HCT116 (cell line): Measurements from ENCODE around the gene GORAB. TPM values are rescaled to one million over a fixed set of nuclear protein-coding genes. Genes with fewer than 3 reads are reported as not detected.

Experiments used
- ATAC-seq: fragments of 200-7000 bp; cut with Tn5 transposase; 2 replicates; pipeline ENCODE4 v1.9.1; 2020; ENCODE audit warnings: mild to moderate bottlenecking, moderate library complexity
- BruUV-seq: library from RNA; stranded (reverse); fragments of 400-500 nt; replicated peaks from 2 replicates; lab custom pipeline; 2021; lab: Mats Ljungman, UMichigan
- CTCF ChIA-PET: fragments of 300-600 bp; sonication (Branson Sonifier 250); formaldehyde crosslinking; loops from one replicate; lab custom pipeline; 2021; ENCODE audit warnings: antibody characterized with exemption; lab: Charles Lee
- POLR2A ChIA-PET: fragments of 300-600, 350-600 bp; sonication (Branson Sonifier 250); formaldehyde crosslinking; loops from one replicate; lab custom pipeline; 2021; ENCODE audit warnings: antibody characterized with exemption; lab: Charles Lee
- RAD21 ChIA-PET, 2 experiments: fragments of 300-600 bp; sonication (Branson Sonifier 250); formaldehyde crosslinking; loops; one replicate each; lab custom pipeline; 2023; ENCODE audit warnings: low total read pairs in 2 of 2; ENCODE audit not compliant: uncharacterized antibody in 2 of 2, unreplicated experiment in 2 of 2, low non-redundant PET in 1 of 2; lab: Charles Lee
- DNase-seq: peaks from one replicate; pipeline ENCODE4 v3.0.0-alpha.2; 2010; ENCODE audit warnings: low read depth, low spot score
- H2AFZ ChIP-seq: fragments of 200-600 bp; shearing (Covaris generic), sonication (generic); 2 replicates; pipeline ENCODE4 v1.6.1; 2017; ENCODE audit warnings: low read depth, mixed run types, mixed read lengths, antibody characterized with exemption, low read length; ENCODE audit not compliant: poor library complexity, severe bottlenecking
- H3K27ac ChIP-seq: 2 replicates; pipeline ENCODE4 v1.5.1; 2012; ENCODE audit warnings: low read depth, low read length
- H3K27me3 ChIP-seq: fragments of 200-600 bp; sonication (generic); 2 replicates; pipeline ENCODE4 v1.6.1; 2016; ENCODE audit warnings: mixed run types, low read length, mixed read lengths; ENCODE audit not compliant: insufficient read depth
- H3K36me3 ChIP-seq, 2 experiments: fragments of 200-500 bp in 1 of 2; fragments of 200-600 bp in 1 of 2; sonication (Bioruptor generic) in 1 of 2; sonication (generic) in 1 of 2; 2 replicates each; pipeline versions ENCODE4 v1.5.1 to v1.6.1; 2014 to 2016; ENCODE audit warnings: low read length in 2 of 2, inconsistent platforms in 1 of 2, mixed read lengths in 1 of 2, mixed run types in 1 of 2; ENCODE audit not compliant: insufficient read depth in 2 of 2, control insufficient read depth in 1 of 2
- H3K4me1 ChIP-seq, 2 experiments: fragments of 200-600 bp in 1 of 2; sonication (generic) in 1 of 2; 2 replicates each; pipeline versions ENCODE4 v1.5.1 to v1.6.1; 2012 to 2017; ENCODE audit warnings: low read length in 2 of 2, inconsistent platforms in 1 of 2, mild to moderate bottlenecking in 1 of 2, mixed read lengths in 1 of 2, mixed run types in 1 of 2, moderate library complexity in 1 of 2; ENCODE audit not compliant: insufficient read depth in 2 of 2, control insufficient read depth in 1 of 2
- H3K4me2 ChIP-seq: fragments of 200-600 bp; sonication (generic); 2 replicates; pipeline ENCODE4 v1.6.1; 2017; ENCODE audit warnings: mixed run types, low read length, mixed read lengths
- H3K4me3 ChIP-seq, 2 experiments: fragments of 200-600 bp in 1 of 2; sonication (generic) in 1 of 2; replicated peaks in 1 of 2; 2 replicates each; pipeline ENCODE4 v1.5.1; 2011 to 2016; ENCODE audit warnings: low read length in 2 of 2, control low read depth in 1 of 2, low read depth in 1 of 2, mild to moderate bottlenecking in 1 of 2, mixed read lengths in 1 of 2, mixed run types in 1 of 2
- H3K79me2 ChIP-seq: fragments of 200-600 bp; sonication (generic); 2 replicates; pipeline ENCODE4 v1.6.1; 2017; ENCODE audit warnings: mild to moderate bottlenecking, mixed run types, low read length, moderate library complexity, mixed read lengths; ENCODE audit not compliant: insufficient read depth
- H3K9ac ChIP-seq: fragments of 200-600 bp; sonication (generic); 2 replicates; pipeline ENCODE4 v1.6.1; 2016; ENCODE audit warnings: low read length, mixed read lengths
- H3K9me2 ChIP-seq: fragments of 200-600 bp; sonication (generic), shearing (Covaris generic); 2 replicates; pipeline ENCODE4 v1.6.1; 2017; ENCODE audit warnings: mixed run types, mild to moderate bottlenecking, moderate library complexity; ENCODE audit not compliant: insufficient read depth
- H3K9me3 ChIP-seq, 2 experiments: fragments of 200-500 bp in 1 of 2; fragments of 200-600 bp in 1 of 2; sonication (Bioruptor generic) in 1 of 2; sonication (generic) in 1 of 2; 2 replicates each; pipeline ENCODE4 v1.6.1; 2014 to 2017; ENCODE audit warnings: low read length in 2 of 2, mixed read lengths in 2 of 2, inconsistent platforms in 1 of 2, low read depth in 1 of 2, mild to moderate bottlenecking in 1 of 2, mixed run types in 1 of 2, moderate library complexity in 1 of 2; ENCODE audit not compliant: control insufficient read depth in 1 of 2, insufficient read depth in 1 of 2
- H4K20me1 ChIP-seq: fragments of 200-600 bp; sonication (generic), shearing (Covaris generic); 2 replicates; pipeline ENCODE4 v1.6.1; 2017; ENCODE audit warnings: mixed run types, mild to moderate bottlenecking, moderate library complexity; ENCODE audit not compliant: insufficient read depth
- CBX3 ChIP-seq: IDR thresholded peaks from 2 replicates; pipeline ENCODE4 v1.6.1; 2012; ENCODE audit warnings: low read depth
- ELF1 ChIP-seq: IDR thresholded peaks from 2 replicates; pipeline ENCODE4 v1.6.1; 2012; ENCODE audit warnings: low read depth, borderline replicate concordance
- EZH2phosphoT487 ChIP-seq: fragments of 200-600 bp; IDR thresholded peaks from 2 replicates; pipeline ENCODE4 v1.6.1; 2018; ENCODE audit warnings: antibody characterized with exemption, borderline replicate concordance
- RAD21 ChIP-seq: IDR thresholded peaks from 2 replicates; pipeline ENCODE4 v1.6.1; 2012; ENCODE audit warnings: low read depth, mild to moderate bottlenecking
- REST ChIP-seq: IDR thresholded peaks from 2 replicates; pipeline ENCODE4 v1.6.1; 2012; ENCODE audit warnings: low read depth
- SRF ChIP-seq: IDR thresholded peaks from 2 replicates; pipeline ENCODE4 v1.6.1; 2012; ENCODE audit warnings: low read depth
- intact Hi-C: fragments of 100-400 bp; cut with micrococcal nuclease; formaldehyde crosslinking; loops from 2 replicates; pipeline ENCODE4 v1.10.0; 2022
- total RNA-seq: library from RNA; stranded (reverse); gene quantifications from one replicate; pipeline ENCODE4 v1.2.1, GENCODE V29; 2021; ENCODE audit not compliant: unreplicated experiment

The GORAB gene
- total RNA-seq, 1 experiment from 2014 or later: 7.5 TPM

GRCh38 chr1:170544624-170545023 is 12.7 kb downstream of the GORAB start:
- H3K9me2 ChIP-seq: no peaks in the 10 kb centered on the region
- H3K9ac ChIP-seq: no peak overlapping the region
- RAD21 ChIA-PET: no interaction called here
- no peak for DNase-seq
- H3K27ac ChIP-seq: no peak overlapping the region
- no peak for TF ChIP-seq EZH2phosphoT487
- peaks cover 18 to 36% of the 10 kb centered on the region in 2 experiments; a peak in 3 of 4 replicates for H3K36me3 ChIP-seq
- H3K79me2 ChIP-seq: no peaks in the 10 kb centered on the region
- H4K20me1 ChIP-seq: no peaks in the 10 kb centered on the region
- H3K4me1 ChIP-seq: no peaks in the 10 kb centered on the region
- no peak overlapping the region for H2AFZ ChIP-seq
- no peaks in the 10 kb centered on the region for H3K27me3 ChIP-seq
- BruUV-seq: no TSS peak
- intact Hi-C loops: no loop called here
- no peak overlapping the region for H3K4me3 ChIP-seq
- no peak for ATAC-seq
- POLR2A ChIA-PET: no interaction called here
- no peaks in the 10 kb centered on the region for H3K9me3 ChIP-seq
- CTCF ChIA-PET: no interaction called here
- no peak overlapping the region for H3K4me2 ChIP-seq

GRCh38 chr1:170545476-170545875 is 13.5 kb downstream of the GORAB start:
- DNase-seq: no peak

More at GRCh38 chr1:170545476-170545875, 13.5 kb downstream of the GORAB start:
- ChIA-PET RAD21 (no interaction called here), CTCF (no interaction called here), POLR2A (no interaction called here)
- H3K4me1 ChIP-seq: no peaks in the 10 kb centered on the region
- H2AFZ ChIP-seq: no peak overlapping the region
- no peaks in the 10 kb centered on the region for H4K20me1 ChIP-seq
- H3K9ac ChIP-seq: no peak overlapping the region
- no peaks in the 10 kb centered on the region for H3K9me3 ChIP-seq
- H3K27me3 ChIP-seq: no peaks in the 10 kb centered on the region
- BruUV-seq: no TSS peak
- H3K4me2 ChIP-seq: no peak overlapping the region
- no peak overlapping the region for H3K4me3 ChIP-seq
- no peaks in the 10 kb centered on the region for H3K79me2 ChIP-seq
- H3K27ac ChIP-seq: no peak overlapping the region
- intact Hi-C loops: no loop called here
- TF ChIP-seq SRF (no peak), RAD21 (no peak), CBX3 (no peak), ELF1 (no peak), REST (no peak)
- no peak for ATAC-seq
- no peaks in the 10 kb centered on the region for H3K9me2 ChIP-seq
- H3K36me3 ChIP-seq: peaks cover 18 to 32% of the 10 kb centered on the region in 2 experiments; a peak in 3 of 4 replicates
